Mucosa of gallbladder (tissue), 1 donor: ENCODE data around the gene SLC18B1. TPM values are rescaled to one million over a fixed set of nuclear protein-coding genes. Genes with fewer than 3 reads are reported as not detected.

Experiments
- DNase-seq: peaks from one replicate; pipeline ENCODE4 v3.0.0-alpha.2; 2020; ENCODE audit warnings: low spot score
- total RNA-seq: library from RNA; stranded (reverse); gene quantifications from one replicate; pipeline ENCODE4 v1.2.1, GENCODE V29; 2021
- donor health status: DM: no; HTN: no; CAD: no.

Gene SLC18B1
- total RNA-seq, 1 donor from 2014 or later, result 13.3 TPM

DNA sequence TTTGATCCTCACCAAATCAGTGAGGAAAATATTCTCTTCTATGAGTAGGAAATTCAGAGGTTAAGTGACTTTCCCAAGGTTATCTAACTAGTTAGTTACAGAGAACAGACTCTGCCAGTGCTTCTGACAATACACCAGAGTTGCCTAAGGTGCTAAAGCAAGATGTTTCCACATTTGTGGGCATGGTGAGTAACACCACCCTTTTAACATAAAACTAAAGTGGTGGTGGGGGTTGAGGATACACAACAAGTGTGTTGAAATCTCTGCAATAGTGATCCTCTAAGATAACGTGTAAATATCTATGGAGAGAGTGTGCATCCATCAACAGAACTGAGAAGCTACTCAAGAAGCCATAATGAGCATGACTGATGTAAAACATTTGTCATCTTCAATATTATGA lies 52.4 kb downstream of the SLC18B1 start:
- no peak for DNase-seq

DNA sequence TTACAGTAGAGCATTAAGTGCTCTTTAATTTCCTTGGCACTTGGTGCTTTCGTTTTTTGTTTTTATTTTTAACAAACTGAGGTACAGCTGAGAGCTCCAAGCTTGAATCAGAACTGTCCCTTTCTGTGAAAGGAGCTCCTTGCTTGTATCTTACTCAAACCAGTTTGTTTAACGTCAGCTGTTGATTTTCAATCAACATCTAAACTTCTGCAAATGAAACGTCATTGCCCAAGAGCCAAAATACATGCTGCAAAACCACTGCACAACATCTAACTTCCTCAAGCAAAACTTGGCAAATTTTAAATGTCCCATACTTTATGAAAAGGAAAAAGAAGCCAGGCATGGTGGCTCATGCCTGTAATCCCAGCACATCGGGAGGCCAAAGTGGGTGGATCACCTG lies 55.9 kb downstream of the SLC18B1 start:
- no peak for DNase-seq

DNA sequence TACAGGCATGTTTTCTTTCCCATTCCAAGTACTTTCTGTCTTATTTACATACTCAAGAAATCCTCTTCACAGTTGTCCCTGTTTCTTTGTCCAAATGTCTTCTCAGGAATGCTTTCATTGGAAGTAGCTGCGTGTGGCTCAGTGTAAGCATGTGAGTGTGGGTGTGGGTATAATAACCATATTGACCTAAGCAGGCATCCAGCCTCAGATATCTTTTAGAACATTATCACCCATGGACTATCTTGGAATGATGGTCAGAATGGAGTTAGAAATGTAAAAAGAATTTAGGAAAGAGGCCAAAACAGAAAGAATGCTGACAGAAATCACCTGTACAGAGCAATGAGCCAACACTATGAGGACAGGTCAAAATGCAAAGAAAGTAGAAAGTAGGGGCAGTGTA lies 57.2 kb downstream of the SLC18B1 start:
- DNase-seq, result no peak

DNA sequence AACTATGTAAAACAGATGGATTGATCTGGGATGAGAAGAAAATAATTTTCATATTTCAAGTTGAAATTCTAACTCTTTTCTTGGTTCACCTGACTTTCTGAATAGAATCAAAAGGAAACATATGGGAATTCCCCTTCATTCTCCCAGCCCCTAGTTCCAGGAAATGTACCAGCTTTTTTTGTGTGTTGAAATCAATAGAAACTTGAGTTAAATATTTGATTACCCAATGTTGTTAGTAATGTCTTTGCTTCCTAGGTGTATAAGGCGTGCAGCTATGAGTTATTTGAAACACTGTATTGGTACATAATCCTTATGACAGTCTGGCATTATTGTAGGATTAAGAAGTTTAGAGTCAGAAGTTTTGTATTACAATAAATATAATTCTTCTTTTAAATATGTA lies 62.2 kb downstream of the SLC18B1 start:
- no peak for DNase-seq

DNA sequence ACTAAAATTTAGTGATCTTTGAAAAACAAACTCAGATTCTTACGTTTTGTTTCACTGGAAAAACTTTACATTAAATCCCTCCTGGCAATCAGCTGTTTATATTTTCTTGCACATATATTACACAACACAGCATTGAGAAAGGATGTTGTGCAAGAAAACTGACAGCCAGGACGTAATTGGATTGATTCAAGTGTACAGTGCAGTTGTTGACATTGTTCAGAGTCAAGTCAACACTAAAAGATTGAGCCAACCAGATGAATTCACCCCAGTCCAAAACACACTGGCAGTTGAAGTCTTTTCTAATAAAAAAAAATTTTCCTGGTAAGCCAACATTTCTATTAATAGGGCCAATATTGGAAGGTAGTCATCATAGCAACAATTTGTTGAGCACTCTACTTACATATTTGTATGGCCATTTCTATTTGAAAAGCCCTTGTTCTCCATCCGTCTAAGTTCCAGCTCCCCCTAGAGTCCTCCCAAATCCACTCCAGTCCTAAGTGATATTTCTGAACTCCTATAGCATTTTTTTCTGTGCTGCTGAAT lies 63.7 kb downstream of the SLC18B1 start:
- DNase-seq, result no peak

DNA sequence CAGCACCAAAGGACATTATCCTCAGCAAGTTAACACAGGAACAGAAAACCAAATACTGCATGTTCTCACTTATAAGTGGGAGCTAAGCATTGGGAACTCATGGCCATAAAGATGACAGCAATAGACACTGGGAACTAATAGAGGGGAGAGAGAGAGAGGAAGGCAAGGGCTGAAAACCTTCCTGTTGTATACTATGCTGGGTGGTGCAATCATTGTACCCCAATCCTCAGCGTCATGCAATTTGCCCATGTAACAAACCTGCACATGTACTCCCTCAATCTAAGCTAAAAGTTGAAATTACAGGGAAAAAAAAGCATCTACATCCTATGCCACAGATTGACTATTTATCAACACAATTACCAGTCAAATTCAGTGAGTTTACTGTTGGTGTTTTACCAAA lies 64.6 kb downstream of the SLC18B1 start:
- no peak for DNase-seq

DNA sequence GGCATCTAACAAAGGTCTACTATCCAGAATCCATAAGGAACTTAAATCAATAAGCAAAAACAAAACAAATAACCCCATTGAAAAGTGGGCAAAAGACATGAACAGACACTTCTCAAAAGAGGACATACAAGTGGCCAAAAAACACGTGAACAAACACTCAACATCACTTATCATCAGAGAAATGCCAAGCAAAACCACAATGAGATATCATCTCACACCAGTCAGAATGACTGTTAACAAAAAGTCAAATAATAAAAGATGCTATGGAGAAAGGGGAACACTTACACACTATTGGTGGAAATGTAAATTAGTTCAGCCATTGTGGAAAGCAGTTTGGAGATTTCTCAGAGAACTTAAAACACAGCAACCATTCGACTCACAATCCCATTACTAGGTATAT lies 65.2 kb downstream of the SLC18B1 start:
- DNase-seq, result no peak

DNA sequence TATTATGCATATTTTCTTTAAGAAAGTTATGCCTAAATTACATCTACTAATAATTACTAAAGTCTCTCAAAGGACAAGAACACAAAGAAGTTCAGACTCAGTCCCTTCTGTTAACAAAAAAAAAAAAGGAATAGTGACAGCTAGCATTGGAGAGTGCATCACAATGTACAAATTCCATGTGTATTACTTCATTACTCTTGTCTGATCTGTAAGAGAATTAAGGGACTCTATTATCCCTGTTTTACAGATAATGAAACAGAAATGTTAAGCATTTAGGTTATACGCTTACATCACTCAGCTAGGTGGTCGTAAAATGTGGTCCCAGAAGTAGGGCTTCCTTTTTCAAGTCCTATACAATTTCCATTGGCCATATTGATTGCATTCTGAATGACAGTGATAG lies 67.4 kb downstream of the SLC18B1 start:
- no peak for DNase-seq

DNA sequence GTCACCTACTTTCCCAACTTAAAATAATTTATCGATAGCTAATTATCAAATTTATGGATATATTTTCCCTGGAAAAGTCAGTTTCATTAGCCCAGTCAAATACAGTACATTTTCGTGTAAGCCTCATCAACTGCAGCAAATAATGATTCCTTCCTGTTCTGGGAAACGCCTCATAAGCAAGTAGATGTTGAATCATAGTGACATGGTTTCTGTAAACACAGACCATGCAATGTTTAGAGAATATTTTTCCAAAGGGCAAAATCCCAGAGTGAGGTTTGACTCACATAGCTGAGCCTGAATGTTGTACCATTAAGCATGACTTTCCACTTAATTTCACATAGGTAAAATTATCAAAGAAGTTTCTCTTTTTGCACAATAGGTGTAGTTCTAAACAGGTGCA lies 67.9 kb downstream of the SLC18B1 start:
- no peak for DNase-seq

DNA sequence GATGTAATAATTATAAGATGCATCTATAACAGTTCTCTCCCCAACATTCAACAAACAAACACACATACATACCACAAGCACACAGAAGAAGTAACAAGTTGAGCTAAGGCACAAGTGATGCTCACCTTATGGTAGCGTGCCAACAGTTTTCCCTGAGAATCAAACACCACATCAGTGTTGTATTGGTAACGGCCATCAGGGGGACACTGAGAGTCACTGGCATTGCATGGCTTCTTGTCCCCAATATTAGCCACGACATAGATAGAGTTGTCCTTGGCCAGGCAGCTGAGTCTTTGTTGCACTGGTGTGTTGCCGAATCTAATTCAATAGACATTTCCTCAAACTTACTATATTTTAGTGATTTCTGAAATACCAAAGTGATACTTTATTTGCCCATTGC lies 69.8 kb downstream of the SLC18B1 start:
- DNase-seq, result no peak

DNA sequence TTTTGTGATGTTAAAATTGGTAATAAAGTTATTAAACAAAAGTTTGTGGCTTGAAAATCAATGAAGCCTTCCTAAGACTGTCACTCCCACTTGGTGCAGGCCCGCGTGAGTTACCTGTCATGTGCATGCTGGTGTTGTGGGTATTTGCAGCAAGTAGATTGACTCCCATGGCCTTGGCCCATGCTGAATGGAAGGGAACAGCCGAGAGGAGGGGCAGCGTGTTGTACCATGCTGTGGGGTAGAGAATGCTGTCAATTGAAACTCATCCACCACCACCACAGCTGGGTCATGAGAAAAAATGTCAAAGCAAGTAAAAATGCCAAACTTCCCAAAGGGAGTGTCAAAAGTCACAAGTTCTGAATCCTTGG lies 71.8 kb downstream of the SLC18B1 start:
- no peak for DNase-seq

DNA sequence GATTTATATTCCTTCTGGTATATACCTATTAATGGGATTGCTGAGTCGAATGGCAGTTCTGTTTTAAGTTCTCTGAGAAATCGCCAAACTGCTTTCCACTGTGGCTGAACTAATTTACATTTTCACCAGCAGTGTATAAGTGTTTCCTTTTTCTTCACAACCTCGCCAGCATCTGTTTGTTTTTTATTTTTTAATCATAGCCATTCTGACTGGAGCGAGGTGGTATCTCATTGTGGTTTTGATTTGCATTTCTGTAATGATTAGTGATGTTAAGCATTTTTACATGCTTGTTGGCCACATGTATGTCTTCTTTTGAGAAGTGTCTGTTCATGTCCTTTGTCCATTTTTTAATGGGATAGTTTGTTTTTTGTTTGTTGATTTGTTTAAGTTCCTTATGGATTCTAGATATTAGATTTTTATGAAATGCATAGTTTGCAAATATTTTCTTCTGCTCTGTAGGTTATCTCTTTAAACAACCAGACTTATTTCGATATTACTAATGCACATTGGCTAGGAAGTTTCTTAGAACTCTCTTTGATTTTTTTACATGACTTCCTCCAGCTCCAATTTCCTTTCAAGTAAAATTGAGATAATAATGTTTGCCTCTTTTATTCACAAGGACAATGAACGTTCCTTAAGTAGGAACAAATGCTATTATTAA lies 72.4 kb downstream of the SLC18B1 start:
- DNase-seq, result no peak

DNA sequence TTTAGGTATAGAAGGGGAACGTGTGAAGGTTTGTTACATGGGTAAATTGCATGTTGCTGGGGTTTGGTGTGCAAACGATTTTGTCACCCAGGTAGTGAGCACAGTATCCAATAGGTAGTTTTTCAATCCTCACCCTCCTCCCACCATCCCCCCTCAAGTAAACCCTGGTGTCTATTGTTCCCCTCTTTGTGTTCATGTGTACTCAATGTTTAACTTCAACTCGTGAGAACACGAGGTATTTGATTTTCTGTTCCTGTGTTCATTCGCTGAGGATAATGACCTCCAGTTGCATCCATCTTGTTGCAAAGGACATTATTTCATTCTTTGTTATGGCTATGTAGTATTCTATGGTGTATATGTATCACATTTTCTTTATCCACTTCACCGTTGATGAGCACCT lies 73.0 kb downstream of the SLC18B1 start:
- DNase-seq, result no peak

DNA sequence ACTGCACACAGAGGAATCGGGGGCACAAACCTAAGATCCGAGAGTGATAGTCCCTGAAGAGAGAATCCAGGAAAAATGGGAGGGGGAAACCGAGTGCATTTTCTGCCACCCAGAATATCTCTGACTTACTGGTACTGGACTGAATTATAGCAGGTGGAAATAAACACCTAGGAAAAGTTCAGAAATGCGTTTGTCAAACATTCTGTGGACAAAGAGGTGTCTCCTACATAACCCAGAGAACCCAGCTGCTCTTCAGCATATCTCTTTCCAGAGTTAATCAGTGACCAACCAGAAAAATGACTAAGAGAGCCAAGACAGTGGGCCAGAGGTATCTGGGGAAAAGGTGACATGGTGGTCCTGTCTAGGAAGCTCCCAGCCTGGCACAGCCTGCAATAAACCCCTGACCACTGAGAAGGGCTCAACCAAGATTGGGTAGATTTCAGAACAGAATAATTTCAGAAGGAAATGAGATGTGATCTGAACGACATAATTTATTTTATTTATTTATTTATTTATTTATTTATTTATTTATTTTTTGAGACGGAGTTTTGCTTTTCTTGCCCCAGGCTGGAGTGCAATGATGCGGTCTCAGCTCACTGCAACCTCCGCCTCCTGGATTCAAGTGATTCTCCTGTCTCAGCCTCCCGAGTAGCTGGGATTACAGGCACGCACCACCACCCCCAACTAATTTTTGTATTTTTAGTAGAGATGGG lies 78.5 kb downstream of the SLC18B1 start:
- DNase-seq, result no peak

Other genes with a start within 250 kb of the SLC18B1 start
- not detected for gene TAAR8, start 246.0 kb downstream of the SLC18B1 start, total RNA-seq
- gene TAAR6, start 228.3 kb downstream of the SLC18B1 start, total RNA-seq, result not detected
- gene TAAR5, start 208.9 kb downstream of the SLC18B1 start, total RNA-seq, result not detected
- not detected for gene TAAR2, start 174.4 kb downstream of the SLC18B1 start, total RNA-seq
- gene TAAR1, start 139.5 kb downstream of the SLC18B1 start, total RNA-seq, result not detected
- gene VNN1, start 84.6 kb downstream of the SLC18B1 start, total RNA-seq, result 62.1 TPM
- gene VNN2, start 40.7 kb downstream of the SLC18B1 start, total RNA-seq, result 3.4 TPM
- 638 TPM for gene RPS12, start 15.9 kb upstream of the SLC18B1 start, total RNA-seq